T-helper 1 cell (primary cell): ENCODE results near the gene SMCHD1.

ENCODE experiments used
- DNase-seq, 5 donors: peaks; one replicate each; pipeline ENCODE4 v3.0.0-alpha.2; 2012 to 2020

The SMCHD1 gene

GRCh38 chr18:2853926-2854664 is 198.6 kb downstream of the SMCHD1 start:
- DNase-seq = no peak
